GM11168 (cell line): ENCODE results near the gene CHGA.

ENCODE experiments used
- in situ Hi-C: fragments of 300-500 bp; cut with MboI; formaldehyde crosslinking; loops from one replicate; pipeline ENCODE4 v1.12.0; 2022; ENCODE audit warnings: low sequenced_read_pairs; ENCODE audit not compliant: unreplicated experiment

Gene CHGA

GRCh38 chr14:92956961-92957360 lies 34.0 kb downstream of the CHGA start:
- in situ Hi-C loops: no loop called here

- in situ Hi-C loops: no loop called here
Measured at GRCh38 chr14:92958373-92959188, 35.6 kb downstream of the CHGA start.

GRCh38 chr14:92959189-92959531 lies 36.2 kb downstream of the CHGA start:
- in situ Hi-C loops: no loop called here

GRCh38 chr14:92959761-92960680 lies 37.1 kb downstream of the CHGA start:
- in situ Hi-C loops: no loop called here

- in situ Hi-C loops: no loop called here
Measured at GRCh38 chr14:92960706-92961566, 38.0 kb downstream of the CHGA start.

GRCh38 chr14:92961567-92961855 lies 38.6 kb downstream of the CHGA start:
- in situ Hi-C loops: no loop called here

GRCh38 chr14:92962031-92962830 lies 39.3 kb downstream of the CHGA start:
- in situ Hi-C loops: no loop called here

- in situ Hi-C loops: no loop called here
Measured at GRCh38 chr14:92962831-92963095, 39.8 kb downstream of the CHGA start.

GRCh38 chr14:92963301-92964123 lies 40.6 kb downstream of the CHGA start:
- in situ Hi-C loops: no loop called here

- in situ Hi-C loops: no loop called here
Measured at GRCh38 chr14:92964124-92965109, 41.5 kb downstream of the CHGA start.

- in situ Hi-C loops: no loop called here
Measured at GRCh38 chr14:92965281-92965680, 42.3 kb downstream of the CHGA start.

GRCh38 chr14:92967346-92967926 lies 44.5 kb downstream of the CHGA start:
- in situ Hi-C loops: no loop called here

GRCh38 chr14:92968291-92969020 lies 45.5 kb downstream of the CHGA start:
- in situ Hi-C loops: no loop called here

- in situ Hi-C loops: no loop called here
Measured at GRCh38 chr14:92969430-92969829, 46.5 kb downstream of the CHGA start.

- in situ Hi-C loops: no loop called here
Measured at GRCh38 chr14:92969871-92970270, 46.9 kb downstream of the CHGA start.

GRCh38 chr14:92970271-92970670 lies 47.3 kb downstream of the CHGA start:
- in situ Hi-C loops: no loop called here

- in situ Hi-C loops: no loop called here
Measured at GRCh38 chr14:92971601-92972180, 48.7 kb downstream of the CHGA start.
